K562 (cell line): ENCODE measurements around the gene C3. TPM values are rescaled to one million over a fixed set of nuclear protein-coding genes. Genes with fewer than 3 reads are reported as not detected.
A peak's percentile ranks its signal among the peaks of the same experiment; 100 is the strongest.

Experiments used
- ARID2 ChIP-seq: fragments of 450-650 bp; IDR thresholded peaks from 2 replicates; pipeline ENCODE4 v1.6.1; 2017; ENCODE audit warnings: antibody characterized with exemption, mild to moderate bottlenecking
- BRD9 ChIP-seq: fragments of 450-650 bp; IDR thresholded peaks from 2 replicates; pipeline ENCODE4 v1.6.1; 2018; ENCODE audit warnings: low read depth; ENCODE audit not compliant: partially characterized antibody
- CBX8 ChIP-seq: fragments of 200-600 bp; sonication (generic); IDR thresholded peaks from 2 replicates; pipeline ENCODE4 v1.6.1; 2012; ENCODE audit warnings: borderline replicate concordance, mixed run types, low read depth, mild to moderate bottlenecking, moderate library complexity, mixed read lengths, low read length, control low read depth, inconsistent platforms; ENCODE audit not compliant: poor library complexity, severe bottlenecking; ENCODE audit errors: extremely low read depth
- CCNT2 ChIP-seq: IDR thresholded peaks from 2 replicates; pipeline ENCODE4 v1.6.1; 2011; ENCODE audit warnings: borderline replicate concordance, low read depth, mild to moderate bottlenecking, moderate library complexity, mixed read lengths, low read length; ENCODE audit not compliant: insufficient read length; ENCODE audit errors: extremely low read depth
- CXXC5 ChIP-seq: fragments of 250-450 bp; sonication (Bioruptor Pico); IDR thresholded peaks from 2 replicates; pipeline ENCODE4 v1.8.0; 2022; ENCODE audit warnings: inconsistent platforms, mild to moderate bottlenecking, moderate library complexity
- HCFC1 ChIP-seq: IDR thresholded peaks from 2 replicates; pipeline ENCODE4 v1.6.1; 2012; ENCODE audit warnings: low read depth, low read length, improper control_type of control experiment
- JUNB ChIP-seq: fragments of 450-650 bp; formaldehyde crosslinking; conservative IDR thresholded peaks from 2 replicates; pipeline ENCODE4 v1.4.0; 2020; ENCODE audit warnings: mild to moderate bottlenecking
- MEIS2 ChIP-seq: fragments of 450-650 bp; IDR thresholded peaks from 2 replicates; pipeline ENCODE4 v1.6.1; 2014; ENCODE audit warnings: mild to moderate bottlenecking; ENCODE audit not compliant: partially characterized antibody
- NCOA1 ChIP-seq: fragments of 450-650 bp; IDR thresholded peaks from 2 replicates; pipeline ENCODE4 v1.6.1; 2016; ENCODE audit warnings: low read depth
- NR2C2 ChIP-seq, 2 experiments: fragments of 200-800 bp in 1 of 2; sonication (Bioruptor generic) in 1 of 2; sonication (generic) in 1 of 2; formaldehyde crosslinking in 1 of 2; IDR thresholded peaks; 2 replicates each; pipeline versions ENCODE4 v1.6.1 to v1.8.0; 2016 to 2022; ENCODE audit warnings: mild to moderate bottlenecking in 1 of 2, missing compliant biosample characterization in 1 of 2, missing genetic modification characterization in 1 of 2, missing genetic modification reagents in 1 of 2
- NR2F6 ChIP-seq: fragments of 450-650 bp; formaldehyde crosslinking; IDR thresholded peaks from 2 replicates; pipeline ENCODE4 v1.4.0; 2020; ENCODE audit warnings: mild to moderate bottlenecking
- RFX1 ChIP-seq: fragments of 450-650 bp; IDR thresholded peaks from 2 replicates; pipeline ENCODE4 v1.6.1; 2016; ENCODE audit warnings: mild to moderate bottlenecking, moderate library complexity
- RFX5 ChIP-seq: IDR thresholded peaks from 2 replicates; pipeline ENCODE4 v1.6.1; 2011; ENCODE audit warnings: low read depth, mild to moderate bottlenecking, improper control_type of control experiment, low read length
- SETDB1 ChIP-seq: IDR thresholded peaks from one replicate; pipeline ENCODE4 v1.6.1; 2012; ENCODE audit warnings: low read length, control low read depth, inconsistent platforms
- SRSF3 ChIP-seq: fragments of 200-400 bp; formaldehyde crosslinking; IDR thresholded peaks from 2 replicates; pipeline ENCODE4 v1.6.1; 2016; ENCODE audit warnings: mild to moderate bottlenecking, low read length, moderate library complexity; ENCODE audit not compliant: insufficient read depth
- THRAP3 ChIP-seq: fragments of 450-650 bp; IDR thresholded peaks from 2 replicates; pipeline ENCODE4 v1.6.1; 2016; ENCODE audit warnings: mild to moderate bottlenecking, inconsistent platforms, borderline replicate concordance
- ZBTB7A ChIP-seq: IDR thresholded peaks from 2 replicates; pipeline ENCODE4 v1.6.1; 2011; ENCODE audit warnings: low read depth, mild to moderate bottlenecking, low read length, moderate library complexity, borderline replicate concordance; ENCODE audit not compliant: control insufficient read depth
- ZNF143 ChIP-seq: sonication (generic); formaldehyde crosslinking; IDR thresholded peaks from 2 replicates; pipeline ENCODE4 v1.9.0; 2022; ENCODE audit warnings: mild to moderate bottlenecking, missing genetic modification reagents
- polyA plus RNA-seq, 8 experiments: library from polyadenylated mRNA; depleted of rRNA in 4 of 8; stranded (reverse) in 5 of 8; unstranded in 3 of 8; fragments of >200 nt; fragmentation: Nextera tagmentation in 2 of 8; fragmentation: Illumina TruSeq in 1 of 8; extraction: Ambion mirVana in 2 of 8; extraction: Trizol in 1 of 8; gene quantifications; 2 replicates each; pipeline versions ENCODE4 v1.2.1 to v1.2.3, GENCODE V29; 2011 to 2014; ENCODE audit warnings: inconsistent platforms in 1 of 8, missing spikeins in 1 of 8
- total RNA-seq, 7 experiments: library from RNA; depleted of rRNA in 6 of 7; stranded (reverse); fragments of >200 nt in 6 of 7; fragmentation: Illumina TruSeq in 2 of 7; extraction: Trizol in 2 of 7; gene quantifications; 2 replicates each; pipeline versions ENCODE4 v1.2.1 to v1.2.3, GENCODE V29; 2011 to 2021; ENCODE audit warnings: low replicate concordance in 1 of 7
- TF ChIP-seq, protein P1 (sequence below): fragments of 250-450 bp; sonication (Bioruptor Pico); IDR thresholded peaks from 2 replicates; pipeline ENCODE4 v1.8.0; 2021; ENCODE audit warnings: moderate library complexity, mild to moderate bottlenecking, inconsistent platforms
- TF ChIP-seq, protein P2 (sequence below): fragments of 450-650 bp; IDR thresholded peaks from 2 replicates; pipeline ENCODE4 v1.6.1; 2016; ENCODE audit warnings: borderline replicate concordance
- TF ChIP-seq, protein P3 (sequence below): sonication (generic); formaldehyde crosslinking; IDR thresholded peaks from 2 replicates; pipeline ENCODE4 v1.8.1; 2023; ENCODE audit warnings: mild to moderate bottlenecking, missing genetic modification reagents
- TF ChIP-seq, protein P4 (sequence below): fragments of 250-450 bp; sonication (Bioruptor Pico); IDR thresholded peaks from 2 replicates; pipeline ENCODE4 v1.4.0; 2020; ENCODE audit warnings: mild to moderate bottlenecking, moderate library complexity

Gene C3
- total and polyA plus RNA-seq, 9 of the 15 experiments (the other 6 are each of a cell fraction or from before 2014, with no cell fraction given) = 0.59 to 10.6 (median 2.2) TPM

DNA sequence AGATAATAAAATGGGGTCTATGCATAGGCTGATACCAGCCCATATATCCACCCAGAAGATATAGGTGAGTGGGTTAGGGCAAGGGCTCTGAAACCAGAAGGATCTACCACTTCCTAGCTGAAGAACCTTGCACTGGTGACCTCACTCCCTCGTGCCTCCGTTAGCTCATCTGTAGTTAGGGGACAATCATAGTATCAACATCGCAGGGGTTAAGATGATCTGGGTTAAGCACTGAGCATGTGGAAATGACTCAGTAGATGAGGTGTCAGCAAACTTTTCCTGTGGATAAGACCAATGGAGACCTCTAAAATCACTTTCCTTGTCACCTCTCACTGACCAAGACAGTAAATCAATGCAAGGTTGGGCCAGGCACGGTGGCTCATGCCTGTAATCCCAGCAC lies 81.0 kb downstream of the C3 start (continued):
- TF ChIP-seq, protein P1, sequence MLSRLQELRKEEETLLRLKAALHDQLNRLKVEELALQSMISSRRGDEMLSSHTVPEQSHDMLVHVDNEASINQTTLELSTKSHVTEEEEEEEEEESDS (CRISPR knock-in tag) = no peak
- TF ChIP-seq CCNT2 (no peak), ZBTB7A (no peak), ARID2 (no peak), BRD9 (no peak), JUNB (CRISPR knock-in tag) (no peak), RFX5 (no peak), RFX1 (0 out of 2 replicates have a peak, but pooled peaks have one; percentile 9), HCFC1 (no peak), SETDB1 (no peak), CBX8 (no peak), THRAP3 (no peak), NCOA1 (no peak), CXXC5 (no peak), MEIS2 (peak; percentile 83), SRSF3 (no peak), NR2C2 (CRISPR knock-in tag; IDR thresholded peaks at IDR 0.05) (no peak), NR2C2 (tag; IDR thresholded peaks at IDR 0.05) (peak; percentile 59; the same call in 1 of the 2 replicates), NR2F6 (no peak), ZNF143 (CRISPR knock-in tag) (no peak)
- TF ChIP-seq, protein P2, sequence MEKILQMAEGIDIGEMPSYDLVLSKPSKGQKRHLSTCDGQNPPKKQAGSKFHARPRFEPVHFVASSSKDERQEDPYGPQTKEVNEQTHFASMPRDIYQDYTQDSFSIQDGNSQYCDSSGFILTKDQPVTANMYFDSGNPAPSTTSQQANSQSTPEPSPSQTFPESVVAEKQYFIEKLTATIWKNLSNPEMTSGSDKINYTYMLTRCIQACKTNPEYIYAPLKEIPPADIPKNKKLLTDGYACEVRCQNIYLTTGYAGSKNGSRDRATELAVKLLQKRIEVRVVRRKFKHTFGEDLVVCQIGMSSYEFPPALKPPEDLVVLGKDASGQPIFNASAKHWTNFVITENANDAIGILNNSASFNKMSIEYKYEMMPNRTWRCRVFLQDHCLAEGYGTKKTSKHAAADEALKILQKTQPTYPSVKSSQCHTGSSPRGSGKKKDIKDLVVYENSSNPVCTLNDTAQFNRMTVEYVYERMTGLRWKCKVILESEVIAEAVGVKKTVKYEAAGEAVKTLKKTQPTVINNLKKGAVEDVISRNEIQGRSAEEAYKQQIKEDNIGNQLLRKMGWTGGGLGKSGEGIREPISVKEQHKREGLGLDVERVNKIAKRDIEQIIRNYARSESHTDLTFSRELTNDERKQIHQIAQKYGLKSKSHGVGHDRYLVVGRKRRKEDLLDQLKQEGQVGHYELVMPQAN = no peak
- TF ChIP-seq, protein P3, sequence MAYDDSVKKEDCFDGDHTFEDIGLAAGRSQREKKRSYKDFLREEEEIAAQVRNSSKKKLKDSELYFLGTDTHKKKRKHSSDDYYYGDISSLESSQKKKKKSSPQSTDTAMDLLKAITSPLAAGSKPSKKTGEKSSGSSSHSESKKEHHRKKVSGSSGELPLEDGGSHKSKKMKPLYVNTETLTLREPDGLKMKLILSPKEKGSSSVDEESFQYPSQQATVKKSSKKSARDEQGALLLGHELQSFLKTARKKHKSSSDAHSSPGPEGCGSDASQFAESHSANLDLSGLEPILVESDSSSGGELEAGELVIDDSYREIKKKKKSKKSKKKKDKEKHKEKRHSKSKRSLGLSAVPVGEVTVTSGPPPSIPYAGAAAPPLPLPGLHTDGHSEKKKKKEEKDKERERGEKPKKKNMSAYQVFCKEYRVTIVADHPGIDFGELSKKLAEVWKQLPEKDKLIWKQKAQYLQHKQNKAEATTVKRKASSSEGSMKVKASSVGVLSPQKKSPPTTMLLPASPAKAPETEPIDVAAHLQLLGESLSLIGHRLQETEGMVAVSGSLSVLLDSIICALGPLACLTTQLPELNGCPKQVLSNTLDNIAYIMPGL (CRISPR knock-in tag) = no peak
- TF ChIP-seq, protein P4, sequence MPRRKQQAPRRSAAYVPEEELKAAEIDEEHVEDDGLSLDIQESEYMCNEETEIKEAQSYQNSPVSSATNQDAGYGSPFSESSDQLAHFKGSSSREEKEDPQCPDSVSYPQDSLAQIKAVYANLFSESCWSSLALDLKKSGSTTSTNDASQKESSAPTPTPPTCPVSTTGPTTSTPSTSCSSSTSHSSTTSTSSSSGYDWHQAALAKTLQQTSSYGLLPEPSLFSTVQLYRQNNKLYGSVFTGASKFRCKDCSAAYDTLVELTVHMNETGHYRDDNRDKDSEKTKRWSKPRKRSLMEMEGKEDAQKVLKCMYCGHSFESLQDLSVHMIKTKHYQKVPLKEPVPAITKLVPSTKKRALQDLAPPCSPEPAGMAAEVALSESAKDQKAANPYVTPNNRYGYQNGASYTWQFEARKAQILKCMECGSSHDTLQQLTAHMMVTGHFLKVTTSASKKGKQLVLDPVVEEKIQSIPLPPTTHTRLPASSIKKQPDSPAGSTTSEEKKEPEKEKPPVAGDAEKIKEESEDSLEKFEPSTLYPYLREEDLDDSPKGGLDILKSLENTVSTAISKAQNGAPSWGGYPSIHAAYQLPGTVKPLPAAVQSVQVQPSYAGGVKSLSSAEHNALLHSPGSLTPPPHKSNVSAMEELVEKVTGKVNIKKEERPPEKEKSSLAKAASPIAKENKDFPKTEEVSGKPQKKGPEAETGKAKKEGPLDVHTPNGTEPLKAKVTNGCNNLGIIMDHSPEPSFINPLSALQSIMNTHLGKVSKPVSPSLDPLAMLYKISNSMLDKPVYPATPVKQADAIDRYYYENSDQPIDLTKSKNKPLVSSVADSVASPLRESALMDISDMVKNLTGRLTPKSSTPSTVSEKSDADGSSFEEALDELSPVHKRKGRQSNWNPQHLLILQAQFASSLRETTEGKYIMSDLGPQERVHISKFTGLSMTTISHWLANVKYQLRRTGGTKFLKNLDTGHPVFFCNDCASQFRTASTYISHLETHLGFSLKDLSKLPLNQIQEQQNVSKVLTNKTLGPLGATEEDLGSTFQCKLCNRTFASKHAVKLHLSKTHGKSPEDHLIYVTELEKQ (CRISPR knock-in tag) = no peak
